A549 (cell line): ENCODE measurements around the gene GNAL. TPM values are rescaled to one million over a fixed set of nuclear protein-coding genes. Genes with fewer than 3 reads are reported as not detected.

ENCODE experiments used
- ATAC-seq, 2 experiments: fragments of 200-7000 bp in 1 of 2; fragments of >200 bp in 1 of 2; cut with Nextera tagmentation in 1 of 2; cut with Tn5 transposase in 1 of 2; 3 replicates each; pipeline versions ENCODE4 v1.8.0 to v1.9.1; 2018 to 2020; ENCODE audit warnings: mild to moderate bottlenecking in 1 of 2, moderate library complexity in 1 of 2
- CTCF ChIA-PET: fragments of 300-600 bp; sonication (Branson Sonifier 250); formaldehyde crosslinking; extraction: SDS; loops from one replicate; lab custom pipeline; 2021; ENCODE audit warnings: antibody characterized with exemption, inconsistent platforms; lab: Yijun Ruan, JAX
- POLR2A ChIA-PET: fragments of 350-600 bp; formaldehyde crosslinking; extraction: SDS; loops from one replicate; lab custom pipeline; 2021; ENCODE audit warnings: antibody characterized with exemption, inconsistent platforms; lab: Yijun Ruan, JAX
- DNase-seq, 2 experiments: peaks; one replicate each; pipeline versions ENCODE4 v3.0.0 to v3.0.0-alpha.2; 2011 to 2016; ENCODE audit warnings: low read depth in 1 of 2, low spot score in 1 of 2
- FAIRE-seq: peaks from 2 replicates; lab custom pipeline; 2011; peaks lifted over from hg19 to GRCh38; lab: Jason Lieb, UNC
- H3K27ac ChIP-seq, 2 experiments: fragments of >200 bp; sonication (Bioruptor Twin); formaldehyde crosslinking; 3 replicates each; pipeline ENCODE4 v1.5.1; 2016 to 2017
- H3K4me1 ChIP-seq: fragments of >200 bp; sonication (Bioruptor Twin); formaldehyde crosslinking; 3 replicates; pipeline ENCODE4 v1.6.1; 2016
- H3K4me2 ChIP-seq: fragments of >200 bp; sonication (Bioruptor Twin); formaldehyde crosslinking; 3 replicates; pipeline ENCODE4 v1.6.1; 2016
- H3K4me3 ChIP-seq: fragments of >200 bp; sonication (Bioruptor Twin); formaldehyde crosslinking; 3 replicates; pipeline ENCODE4 v1.5.1; 2016
- H3K9me3 ChIP-seq: fragments of >200 bp; sonication (Bioruptor Twin); formaldehyde crosslinking; 3 replicates; pipeline ENCODE4 v1.6.1; 2016
- BHLHE40 ChIP-seq: IDR thresholded peaks from 2 replicates; pipeline ENCODE4 v1.6.1; 2012; ENCODE audit warnings: low read depth, low read length, inconsistent platforms
- CBX2 ChIP-seq: fragments of 200-600 bp; sonication (generic); IDR thresholded peaks from 2 replicates; pipeline ENCODE4 v1.6.1; 2016; ENCODE audit warnings: low read depth, mild to moderate bottlenecking, borderline replicate concordance
- CBX8 ChIP-seq: fragments of 200-600 bp; sonication (generic); IDR thresholded peaks from 2 replicates; pipeline ENCODE4 v1.6.1; 2016
- CHD2 ChIP-seq: fragments of 150-350 bp; IDR thresholded peaks from 2 replicates; pipeline ENCODE4 v1.6.1; 2014; ENCODE audit warnings: low read length; ENCODE audit not compliant: partially characterized antibody
- EHF ChIP-seq: fragments of 250-450 bp; sonication (Bioruptor Pico); IDR thresholded peaks from 2 replicates; pipeline ENCODE4 v1.5.0; 2020; ENCODE audit warnings: mild to moderate bottlenecking
- FOSL2 ChIP-seq, 2 experiments: fragments of 450-650 bp in 1 of 2; fragments of >200 bp in 1 of 2; sonication (Bioruptor Twin) in 1 of 2; formaldehyde crosslinking; IDR thresholded peaks; 2 replicates each; pipeline versions ENCODE4 v1.5.0 to v1.6.1; 2016 to 2020; ENCODE audit warnings: mild to moderate bottlenecking in 1 of 2, moderate library complexity in 1 of 2
- FOXS1 ChIP-seq: fragments of 250-450 bp; sonication (Bioruptor Pico); IDR thresholded peaks from 2 replicates; pipeline ENCODE4 v1.5.0; 2020; ENCODE audit warnings: mild to moderate bottlenecking, moderate library complexity
- GATA3 ChIP-seq: IDR thresholded peaks from 2 replicates; pipeline ENCODE4 v1.6.1; 2012; ENCODE audit warnings: borderline replicate concordance
- HDAC2 ChIP-seq: fragments of 200-600 bp; sonication (generic); IDR thresholded peaks from 2 replicates; pipeline ENCODE4 v1.6.1; 2016
- HOXA7 ChIP-seq: fragments of 250-450 bp; sonication (Bioruptor Pico); IDR thresholded peaks from 2 replicates; pipeline ENCODE4 v1.5.0; 2020; ENCODE audit warnings: mild to moderate bottlenecking, moderate library complexity
- HOXB13 ChIP-seq: fragments of 250-450 bp; sonication (Bioruptor Pico); IDR thresholded peaks from 2 replicates; pipeline ENCODE4 v1.5.0; 2020; ENCODE audit warnings: low read depth, mild to moderate bottlenecking, moderate library complexity
- JUNB ChIP-seq: fragments of >200 bp; sonication (Bioruptor Twin); formaldehyde crosslinking; IDR thresholded peaks from 2 replicates; pipeline ENCODE4 v1.6.1; 2016
- KDM1A ChIP-seq: fragments of 200-600 bp; sonication (generic); IDR thresholded peaks from 2 replicates; pipeline ENCODE4 v1.6.1; 2016; ENCODE audit warnings: low read depth, mild to moderate bottlenecking
- MAFK ChIP-seq: fragments of 450-650 bp; IDR thresholded peaks from 2 replicates; pipeline ENCODE4 v1.6.1; 2014; ENCODE audit not compliant: partially characterized antibody
- MAZ ChIP-seq: fragments of 150-350 bp; IDR thresholded peaks from 2 replicates; pipeline ENCODE4 v1.6.1; 2014; ENCODE audit warnings: antibody characterized with exemption, low read depth, low read length, borderline replicate concordance
- MYC ChIP-seq: IDR thresholded peaks from 2 replicates; pipeline ENCODE4 v1.6.1; 2012; ENCODE audit warnings: mild to moderate bottlenecking, inconsistent platforms, low read length, improper control_type of control experiment, borderline replicate concordance
- NPAS2 ChIP-seq: fragments of 250-450 bp; sonication (Bioruptor Pico); IDR thresholded peaks from 2 replicates; pipeline ENCODE4 v1.8.0; 2022; ENCODE audit warnings: mild to moderate bottlenecking, moderate library complexity, borderline replicate concordance
- NR3C1 ChIP-seq: fragments of >200 bp; sonication (Bioruptor Twin); formaldehyde crosslinking; IDR thresholded peaks from 3 replicates; pipeline ENCODE4 v1.6.1; 2017
- POLR2A ChIP-seq: IDR thresholded peaks from 2 replicates; pipeline ENCODE4 v1.6.1; 2012; ENCODE audit warnings: mild to moderate bottlenecking, low read length
- RARB ChIP-seq: fragments of 250-450 bp; sonication (Bioruptor Pico); IDR thresholded peaks from 2 replicates; pipeline ENCODE4 v1.8.0; 2021; ENCODE audit warnings: mild to moderate bottlenecking, moderate library complexity
- RFX5 ChIP-seq: fragments of 450-650 bp; IDR thresholded peaks from 2 replicates; pipeline ENCODE4 v1.7.1; 2014; ENCODE audit warnings: antibody characterized with exemption, mild to moderate bottlenecking, moderate library complexity
- RNF2 ChIP-seq: fragments of 200-600 bp; sonication (generic); IDR thresholded peaks from 2 replicates; pipeline ENCODE4 v1.6.1; 2016; ENCODE audit warnings: low read depth, mild to moderate bottlenecking, antibody characterized with exemption, moderate library complexity, borderline replicate concordance
- SMC3 ChIP-seq: fragments of >200 bp; sonication (Bioruptor Twin); formaldehyde crosslinking; IDR thresholded peaks from 3 replicates; pipeline ENCODE4 v1.6.1; 2018; ENCODE audit warnings: inconsistent platforms
- SREBF2 ChIP-seq: fragments of 450-650 bp; IDR thresholded peaks from 2 replicates; pipeline ENCODE4 v1.6.1; 2014; ENCODE audit warnings: mild to moderate bottlenecking, moderate library complexity
- ZFP36 ChIP-seq: fragments of 450-650 bp; IDR thresholded peaks from 2 replicates; pipeline ENCODE4 v1.6.1; 2014; ENCODE audit warnings: borderline replicate concordance; ENCODE audit not compliant: partially characterized antibody
- WGBS: methylation state at CpG from one replicate; pipeline ENCODE4 v1.1.6; 2017; ENCODE audit errors: missing lambda C conversion rate; 5-methylcytosine and 5-hydroxymethylcytosine counted together
- polyA plus RNA-seq, 4 experiments: library from polyadenylated mRNA; depleted of rRNA in 3 of 4; stranded (reverse); fragments of >200 nt; fragmentation: RNase III in 1 of 4; extraction: RNeasy Plus Mini Kit Qiagen cat#74134 plus additional on column Dnase treatment in 1 of 4; gene quantifications; 2 replicates in 3 of 4; 3 replicates in 1 of 4; pipeline ENCODE4 v1.2.3, GENCODE V29; 2011 to 2017
- TF ChIP-seq, protein P1 (sequence below): fragments of 150-350 bp; IDR thresholded peaks from 2 replicates; pipeline ENCODE4 v1.6.1; 2014; ENCODE audit warnings: low read depth, mild to moderate bottlenecking, low read length
- TF ChIP-seq, protein P2 (sequence below): fragments of >200 bp; sonication (Bioruptor Twin); formaldehyde crosslinking; IDR thresholded peaks from 2 replicates; pipeline ENCODE4 v1.6.1; 2016
- TF ChIP-seq, protein P3 (sequence below): fragments of 250-450 bp; sonication (Bioruptor Pico); IDR thresholded peaks from 2 replicates; pipeline ENCODE4 v1.5.0; 2021; ENCODE audit warnings: mild to moderate bottlenecking, moderate library complexity, borderline replicate concordance
- TF ChIP-seq, protein P4 (sequence below): fragments of 250-450 bp; sonication (Bioruptor Pico); IDR thresholded peaks from 2 replicates; pipeline ENCODE4 v1.5.0; 2020; ENCODE audit warnings: low read depth, mild to moderate bottlenecking, moderate library complexity
- TF ChIP-seq, protein P5 (sequence below): IDR thresholded peaks from 2 replicates; pipeline ENCODE4 v1.6.1; 2012
- TF ChIP-seq, protein P6 (sequence below): IDR thresholded peaks from 2 replicates; pipeline ENCODE4 v1.6.1; 2012

GNAL gene
- polyA plus RNA-seq, 2 of the 4 experiments (the other 2 are of a cell fraction), result 5.1 to 12.9 TPM

DNA sequence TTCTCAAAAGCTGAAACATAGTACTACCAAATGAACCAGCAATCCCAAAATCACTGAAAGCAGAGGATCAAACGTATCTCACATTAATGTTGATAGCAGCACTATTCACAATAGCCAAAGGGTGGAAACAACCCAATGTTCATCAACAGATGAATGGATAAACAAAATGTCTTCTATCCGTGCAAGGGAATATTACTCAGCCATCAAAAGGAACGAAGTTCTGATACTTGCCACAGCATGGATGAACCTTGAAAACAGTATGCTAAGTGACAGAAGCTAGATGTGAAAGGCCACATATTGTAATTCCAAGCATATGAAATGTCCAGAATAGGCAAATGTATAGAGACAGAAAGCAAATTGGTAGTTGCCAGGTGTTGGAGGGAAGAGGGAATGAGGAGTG lies 105.1 kb downstream of the GNAL start:
- Histone ChIP-seq H3K4me1 (peaks cover 6% of the 10 kb centered on the region; the same call in 1 of the 3 replicates), H3K27ac (no peak overlapping the region), H3K4me2 (no peak overlapping the region), H3K4me3 (no peak overlapping the region), H3K9me3 (no peaks in the 10 kb centered on the region)
- CTCF ChIA-PET, result no interaction called here
- POLR2A ChIA-PET, result no interaction called here
- no peak for DNase-seq
- no peak for ATAC-seq
- TF ChIP-seq SREBF2 (no peak), CBX2 (no peak), FOSL2 (IDR thresholded peaks at IDR 0.05) (no peak), FOSL2 (CRISPR knock-in tag; IDR thresholded peaks at IDR 0.05) (no peak), MYC (no peak), SMC3 (no peak), NR3C1 (no peak), POLR2A (no peak), CBX8 (no peak), MAFK (no peak), EHF (no peak), CHD2 (no peak)
- TF ChIP-seq, protein P1, sequence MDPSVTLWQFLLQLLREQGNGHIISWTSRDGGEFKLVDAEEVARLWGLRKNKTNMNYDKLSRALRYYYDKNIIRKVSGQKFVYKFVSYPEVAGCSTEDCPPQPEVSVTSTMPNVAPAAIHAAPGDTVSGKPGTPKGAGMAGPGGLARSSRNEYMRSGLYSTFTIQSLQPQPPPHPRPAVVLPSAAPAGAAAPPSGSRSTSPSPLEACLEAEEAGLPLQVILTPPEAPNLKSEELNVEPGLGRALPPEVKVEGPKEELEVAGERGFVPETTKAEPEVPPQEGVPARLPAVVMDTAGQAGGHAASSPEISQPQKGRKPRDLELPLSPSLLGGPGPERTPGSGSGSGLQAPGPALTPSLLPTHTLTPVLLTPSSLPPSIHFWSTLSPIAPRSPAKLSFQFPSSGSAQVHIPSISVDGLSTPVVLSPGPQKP, result no peak
- TF ChIP-seq, protein P2, sequence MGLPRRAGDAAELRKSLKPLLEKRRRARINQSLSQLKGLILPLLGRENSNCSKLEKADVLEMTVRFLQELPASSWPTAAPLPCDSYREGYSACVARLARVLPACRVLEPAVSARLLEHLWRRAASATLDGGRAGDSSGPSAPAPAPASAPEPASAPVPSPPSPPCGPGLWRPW, result no peak
- TF ChIP-seq, protein P3, sequence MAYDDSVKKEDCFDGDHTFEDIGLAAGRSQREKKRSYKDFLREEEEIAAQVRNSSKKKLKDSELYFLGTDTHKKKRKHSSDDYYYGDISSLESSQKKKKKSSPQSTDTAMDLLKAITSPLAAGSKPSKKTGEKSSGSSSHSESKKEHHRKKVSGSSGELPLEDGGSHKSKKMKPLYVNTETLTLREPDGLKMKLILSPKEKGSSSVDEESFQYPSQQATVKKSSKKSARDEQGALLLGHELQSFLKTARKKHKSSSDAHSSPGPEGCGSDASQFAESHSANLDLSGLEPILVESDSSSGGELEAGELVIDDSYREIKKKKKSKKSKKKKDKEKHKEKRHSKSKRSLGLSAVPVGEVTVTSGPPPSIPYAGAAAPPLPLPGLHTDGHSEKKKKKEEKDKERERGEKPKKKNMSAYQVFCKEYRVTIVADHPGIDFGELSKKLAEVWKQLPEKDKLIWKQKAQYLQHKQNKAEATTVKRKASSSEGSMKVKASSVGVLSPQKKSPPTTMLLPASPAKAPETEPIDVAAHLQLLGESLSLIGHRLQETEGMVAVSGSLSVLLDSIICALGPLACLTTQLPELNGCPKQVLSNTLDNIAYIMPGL (CRISPR knock-in tag), result no peak
- FAIRE-seq, result no peak
- WGBS, result 71% methylated on average over 3 of the region's 3 CpGs

DNA sequence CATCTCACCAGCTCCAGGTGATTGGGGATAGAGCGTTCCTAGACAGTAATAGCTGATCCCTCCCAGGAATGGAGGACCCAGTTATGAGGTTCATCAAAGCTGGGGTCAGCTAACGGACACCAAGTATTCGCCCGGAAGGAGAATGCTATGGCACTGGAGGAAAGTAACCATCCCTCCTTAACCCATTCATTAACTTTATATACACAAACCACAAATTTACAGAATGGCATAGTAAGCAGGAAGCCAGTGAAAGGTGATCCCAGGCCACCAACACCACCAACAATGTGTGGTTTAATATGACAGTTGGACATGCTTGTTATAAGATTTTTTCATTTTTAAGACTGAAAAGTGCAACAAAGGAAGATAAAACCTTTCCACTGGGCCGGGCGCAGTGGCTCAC lies 106.9 kb downstream of the GNAL start:
- CTCF ChIA-PET, result interaction anchor here (0.7 to 1.4 kb wide), 2 partner anchors 12 to 199 kb away, joined by 3 read pairs; no protein-coding TSS in a partner anchor
- ATAC-seq, result no peak
- TF ChIP-seq RFX5, result no peak
- no peak for TF ChIP-seq SMC3
- TF ChIP-seq HOXB13 (CRISPR knock-in tag), result no peak
- no peak for TF ChIP-seq KDM1A
- no peak for TF ChIP-seq RARB (CRISPR knock-in tag)

DNA sequence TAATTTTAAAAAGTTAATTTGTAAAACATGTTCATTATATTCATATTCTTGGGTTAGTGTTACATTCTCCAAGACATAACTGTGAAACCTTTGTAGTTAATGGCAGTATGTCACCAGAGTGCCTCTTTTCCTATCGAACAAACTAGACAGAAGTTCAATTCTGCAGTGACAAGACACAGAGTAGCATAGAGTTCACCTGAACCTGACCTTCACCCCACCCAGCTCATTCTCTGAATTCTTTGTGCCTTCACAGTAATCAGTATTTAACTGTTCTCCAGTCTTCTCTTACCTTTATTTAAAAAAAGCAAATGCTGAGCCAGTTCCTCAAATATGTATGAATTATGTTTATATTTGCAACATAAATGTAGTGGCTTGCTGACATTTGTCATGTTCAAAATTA lies 109.2 kb downstream of the GNAL start:
- H3K27ac ChIP-seq, result no peak overlapping the region
- H3K4me1 ChIP-seq, result peaks cover 6% of the 10 kb centered on the region; the same call in 1 of the 3 replicates
- FAIRE-seq (no peak), ATAC-seq (no peak), DNase-seq (no peak)
- ChIA-PET POLR2A (no interaction called here), CTCF (no interaction called here)
- H3K4me3 ChIP-seq, result no peak overlapping the region
- H3K4me2 ChIP-seq, result peak overlapping the region; percentile 31; the same call in 2 of the 3 replicates
- no peak for TF ChIP-seq NPAS2 (CRISPR knock-in tag)
- TF ChIP-seq HDAC2, result no peak
- no peak for TF ChIP-seq JUNB
- no peak for TF ChIP-seq HOXB13 (CRISPR knock-in tag)
- no peak for TF ChIP-seq MAZ
- TF ChIP-seq BHLHE40, result no peak
- no peak for TF ChIP-seq RFX5
- TF ChIP-seq, protein P4, sequence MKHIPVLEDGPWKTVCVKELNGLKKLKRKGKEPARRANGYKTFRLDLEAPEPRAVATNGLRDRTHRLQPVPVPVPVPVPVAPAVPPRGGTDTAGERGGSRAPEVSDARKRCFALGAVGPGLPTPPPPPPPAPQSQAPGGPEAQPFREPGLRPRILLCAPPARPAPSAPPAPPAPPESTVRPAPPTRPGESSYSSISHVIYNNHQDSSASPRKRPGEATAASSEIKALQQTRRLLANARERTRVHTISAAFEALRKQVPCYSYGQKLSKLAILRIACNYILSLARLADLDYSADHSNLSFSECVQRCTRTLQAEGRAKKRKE (CRISPR knock-in tag), result no peak
- TF ChIP-seq RARB (CRISPR knock-in tag), result no peak
- TF ChIP-seq FOXS1 (CRISPR knock-in tag), result no peak
- TF ChIP-seq, protein P5, sequence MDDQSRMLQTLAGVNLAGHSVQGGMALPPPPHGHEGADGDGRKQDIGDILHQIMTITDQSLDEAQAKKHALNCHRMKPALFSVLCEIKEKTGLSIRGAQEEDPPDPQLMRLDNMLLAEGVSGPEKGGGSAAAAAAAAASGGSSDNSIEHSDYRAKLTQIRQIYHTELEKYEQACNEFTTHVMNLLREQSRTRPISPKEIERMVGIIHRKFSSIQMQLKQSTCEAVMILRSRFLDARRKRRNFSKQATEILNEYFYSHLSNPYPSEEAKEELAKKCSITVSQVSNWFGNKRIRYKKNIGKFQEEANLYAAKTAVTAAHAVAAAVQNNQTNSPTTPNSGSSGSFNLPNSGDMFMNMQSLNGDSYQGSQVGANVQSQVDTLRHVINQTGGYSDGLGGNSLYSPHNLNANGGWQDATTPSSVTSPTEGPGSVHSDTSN, result no peak
- no peak for TF ChIP-seq GATA3
- TF ChIP-seq HOXA7 (CRISPR knock-in tag), result no peak
- TF ChIP-seq ZFP36, result no peak
- no peak for TF ChIP-seq RNF2
- TF ChIP-seq, protein P6, sequence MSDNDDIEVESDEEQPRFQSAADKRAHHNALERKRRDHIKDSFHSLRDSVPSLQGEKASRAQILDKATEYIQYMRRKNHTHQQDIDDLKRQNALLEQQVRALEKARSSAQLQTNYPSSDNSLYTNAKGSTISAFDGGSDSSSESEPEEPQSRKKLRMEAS, result no peak
- no peak for TF ChIP-seq NR3C1
- WGBS, result 38% methylated on average over 1 of the region's 1 CpG
- no peaks in the 10 kb centered on the region for H3K9me3 ChIP-seq

More for the DNA sequence above, 106.9 kb downstream of the GNAL start:
- no peaks in the 10 kb centered on the region for H3K9me3 ChIP-seq
- peaks cover 6% of the 10 kb centered on the region; the same call in 1 of the 3 replicates for H3K4me1 ChIP-seq
- POLR2A ChIA-PET, result no interaction called here
- 96% methylated on average over 6 of the region's 6 CpGs for WGBS
- H3K4me2 ChIP-seq, result no peak overlapping the region
- DNase-seq (no peak), FAIRE-seq (no peak)
- H3K4me3 ChIP-seq, result no peak overlapping the region
- H3K27ac ChIP-seq, result no peak overlapping the region
